HepG2 (cell line): Measurements from ENCODE around the gene MB21D2.

ENCODE experiments used
- HCFC1 ChIP-seq: fragments of 150-350 bp; IDR thresholded peaks from 2 replicates; pipeline ENCODE4 v1.6.1; 2014; ENCODE audit warnings: low read depth, low read length
- HMGA1 ChIP-seq: sonication (generic); formaldehyde crosslinking; conservative IDR thresholded peaks from 2 replicates; pipeline ENCODE4 v1.4.0; 2020; ENCODE audit warnings: missing genetic modification reagents
- POLR2A ChIP-seq, 2 experiments: IDR thresholded peaks; 2 replicates each; pipeline ENCODE4 v1.6.1; 2011; ENCODE audit warnings: low read depth in 2 of 2, low read length in 2 of 2, mild to moderate bottlenecking in 1 of 2, moderate library complexity in 1 of 2; ENCODE audit not compliant: insufficient read depth in 1 of 2
- RAD21 ChIP-seq: fragments of 450-650 bp; formaldehyde crosslinking; IDR thresholded peaks from 2 replicates; pipeline ENCODE4 v1.5.0; 2020; ENCODE audit warnings: mild to moderate bottlenecking
- SALL2 ChIP-seq: sonication (generic); formaldehyde crosslinking; IDR thresholded peaks from 2 replicates; pipeline ENCODE4 v1.8.1; 2023; ENCODE audit warnings: mild to moderate bottlenecking, missing genetic modification reagents, inconsistent platforms
- SMC3 ChIP-seq: IDR thresholded peaks from 2 replicates; pipeline ENCODE4 v1.6.1; 2011; ENCODE audit warnings: low read length, improper control_type of control experiment
- SP2 ChIP-seq: sonication (generic); formaldehyde crosslinking; IDR thresholded peaks from 2 replicates; pipeline ENCODE4 v1.5.1; 2020; ENCODE audit warnings: mild to moderate bottlenecking, missing genetic modification reagents
- ZNF264 ChIP-seq: sonication (generic); formaldehyde crosslinking; IDR thresholded peaks from 2 replicates; pipeline ENCODE4 v1.4.0; 2020; ENCODE audit warnings: missing genetic modification reagents
- TF ChIP-seq, protein P1 (sequence below): sonication (generic); formaldehyde crosslinking; IDR thresholded peaks from 2 replicates; pipeline ENCODE4 v1.4.0; 2020; ENCODE audit warnings: missing genetic modification reagents
- TF ChIP-seq, protein P2 (sequence below): sonication (generic); formaldehyde crosslinking; IDR thresholded peaks from 2 replicates; pipeline ENCODE4 v1.5.0; 2020; ENCODE audit warnings: mild to moderate bottlenecking, missing genetic modification reagents, moderate library complexity

DNA sequence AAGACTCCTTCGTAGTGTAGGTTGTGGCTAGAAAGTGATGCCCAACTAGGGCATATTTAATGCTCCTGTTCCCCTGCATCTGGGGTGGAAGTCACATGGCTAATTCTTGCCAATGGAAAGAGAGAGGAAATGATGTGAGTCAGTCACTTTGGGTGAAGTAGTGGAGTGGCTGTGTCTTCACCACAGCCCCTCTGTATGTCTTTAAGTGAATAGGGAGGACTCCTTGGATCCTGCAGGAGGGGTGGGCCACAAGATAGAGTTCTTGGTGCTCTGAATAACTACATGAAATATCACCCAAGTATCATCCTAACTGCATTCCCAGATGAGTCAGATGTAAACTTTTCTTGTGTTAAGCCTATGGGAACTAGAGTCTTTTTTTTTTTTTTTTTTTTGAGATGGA is 17.8 kb upstream of the MB21D2 start:
- TF ChIP-seq, protein P1, sequence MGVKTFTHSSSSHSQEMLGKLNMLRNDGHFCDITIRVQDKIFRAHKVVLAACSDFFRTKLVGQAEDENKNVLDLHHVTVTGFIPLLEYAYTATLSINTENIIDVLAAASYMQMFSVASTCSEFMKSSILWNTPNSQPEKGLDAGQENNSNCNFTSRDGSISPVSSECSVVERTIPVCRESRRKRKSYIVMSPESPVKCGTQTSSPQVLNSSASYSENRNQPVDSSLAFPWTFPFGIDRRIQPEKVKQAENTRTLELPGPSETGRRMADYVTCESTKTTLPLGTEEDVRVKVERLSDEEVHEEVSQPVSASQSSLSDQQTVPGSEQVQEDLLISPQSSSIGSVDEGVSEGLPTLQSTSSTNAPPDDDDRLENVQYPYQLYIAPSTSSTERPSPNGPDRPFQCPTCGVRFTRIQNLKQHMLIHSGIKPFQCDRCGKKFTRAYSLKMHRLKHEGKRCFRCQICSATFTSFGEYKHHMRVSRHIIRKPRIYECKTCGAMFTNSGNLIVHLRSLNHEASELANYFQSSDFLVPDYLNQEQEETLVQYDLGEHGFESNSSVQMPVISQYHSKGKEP (CRISPR knock-in tag), result no peak
- TF ChIP-seq POLR2A (IDR thresholded peaks at IDR 0.05; ENCODE audit: insufficient read depth in 1 of 2, low read depth in 2 of 2, low read length in 2 of 2), result no peak
- TF ChIP-seq SP2, result no peak
- TF ChIP-seq, protein P2, sequence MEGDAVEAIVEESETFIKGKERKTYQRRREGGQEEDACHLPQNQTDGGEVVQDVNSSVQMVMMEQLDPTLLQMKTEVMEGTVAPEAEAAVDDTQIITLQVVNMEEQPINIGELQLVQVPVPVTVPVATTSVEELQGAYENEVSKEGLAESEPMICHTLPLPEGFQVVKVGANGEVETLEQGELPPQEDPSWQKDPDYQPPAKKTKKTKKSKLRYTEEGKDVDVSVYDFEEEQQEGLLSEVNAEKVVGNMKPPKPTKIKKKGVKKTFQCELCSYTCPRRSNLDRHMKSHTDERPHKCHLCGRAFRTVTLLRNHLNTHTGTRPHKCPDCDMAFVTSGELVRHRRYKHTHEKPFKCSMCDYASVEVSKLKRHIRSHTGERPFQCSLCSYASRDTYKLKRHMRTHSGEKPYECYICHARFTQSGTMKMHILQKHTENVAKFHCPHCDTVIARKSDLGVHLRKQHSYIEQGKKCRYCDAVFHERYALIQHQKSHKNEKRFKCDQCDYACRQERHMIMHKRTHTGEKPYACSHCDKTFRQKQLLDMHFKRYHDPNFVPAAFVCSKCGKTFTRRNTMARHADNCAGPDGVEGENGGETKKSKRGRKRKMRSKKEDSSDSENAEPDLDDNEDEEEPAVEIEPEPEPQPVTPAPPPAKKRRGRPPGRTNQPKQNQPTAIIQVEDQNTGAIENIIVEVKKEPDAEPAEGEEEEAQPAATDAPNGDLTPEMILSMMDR (CRISPR knock-in tag), result no peak
- no peak for TF ChIP-seq SMC3
- TF ChIP-seq HCFC1, result no peak
- TF ChIP-seq ZNF264 (CRISPR knock-in tag), result no peak
- TF ChIP-seq SALL2 (CRISPR knock-in tag), result no peak
- TF ChIP-seq RAD21 (CRISPR knock-in tag), result no peak
- no peak for TF ChIP-seq HMGA1
